T-cell (primary cell): ENCODE measurements around the gene SYT9. TPM values are rescaled to one million over a fixed set of nuclear protein-coding genes. Genes with fewer than 3 reads are reported as not detected.

Source experiments
- ATAC-seq, 4 experiments: fragments of 200-7000 bp in 3 of 4; fragments of 150-1000 bp in 1 of 4; cut with Tn5 transposase; replicated peaks in 1 of 4; 1 replicate in 3 of 4; 2 replicates in 1 of 4; pipeline ENCODE4 v1.10.0; 2021; ENCODE audit warnings: moderate library complexity in 3 of 4, mild to moderate bottlenecking in 2 of 4, moderate number of reproducible peaks in 1 of 4
- CTCF ChIA-PET, 2 donors: fragments of 300-600 bp; sonication (Branson Sonifier 250); formaldehyde crosslinking; loops; one replicate each; lab custom pipeline; 2022; ENCODE audit warnings: antibody characterized with exemption in 2 of 2; lab: Charles Lee
- POLR2A ChIA-PET, 2 donors: fragments of 300-600 bp; sonication (Branson Sonifier 250); formaldehyde crosslinking; loops; one replicate each; lab custom pipeline; 2022; ENCODE audit warnings: antibody characterized with exemption in 2 of 2; lab: Charles Lee
- DNase-seq, 35 experiments: peaks; one replicate each; pipeline versions ENCODE4 v3.0.0 to v3.0.0-alpha.2; 2013 to 2023
- H3K27ac ChIP-seq: one replicate; pipeline ENCODE4 v1.5.1; 2013; ENCODE audit warnings: low read length
- H3K27me3 ChIP-seq, 2 experiments: replicated peaks in 1 of 2; 1 replicate in 1 of 2; 2 replicates in 1 of 2; pipeline versions ENCODE4 v1.6.1 to v1.7.0; 2013; ENCODE audit warnings: low read length in 1 of 2, mixed read lengths in 1 of 2; ENCODE audit not compliant: control insufficient read depth in 2 of 2, insufficient read depth in 2 of 2; ENCODE audit errors: extremely low read depth in 1 of 2
- H3K36me3 ChIP-seq, 2 donors: 1 replicate in 1 of 2; 2 replicates in 1 of 2; pipeline versions ENCODE4 v1.6.1 to v1.7.0; 2013; ENCODE audit warnings: low read length in 1 of 2; ENCODE audit not compliant: control insufficient read depth in 2 of 2, insufficient read depth in 1 of 2; ENCODE audit errors: extremely low read depth in 1 of 2
- H3K4me1 ChIP-seq, 2 experiments: 1 replicate in 1 of 2; 2 replicates in 1 of 2; pipeline versions ENCODE4 v1.6.1 to v1.7.0; 2013; ENCODE audit warnings: low read length in 2 of 2, mixed read lengths in 1 of 2; ENCODE audit not compliant: insufficient read depth in 2 of 2, control insufficient read depth in 1 of 2; ENCODE audit errors: extremely low read depth in 1 of 2
- H3K4me3 ChIP-seq, 2 donors: 1 replicate in 1 of 2; 2 replicates in 1 of 2; pipeline versions ENCODE4 v1.5.1 to v1.7.0; 2013; ENCODE audit warnings: mild to moderate bottlenecking in 2 of 2, low read length in 1 of 2, moderate library complexity in 1 of 2; ENCODE audit not compliant: control insufficient read depth in 1 of 2; ENCODE audit errors: extremely low read depth in 1 of 2
- H3K9me3 ChIP-seq: 2 replicates; pipeline ENCODE4 v1.7.0; 2013
- H3K27ac Mint-ChIP-seq, 2 donors: one replicate each; pipeline ENCODE4 v1.8.0; 2020 to 2021; ENCODE audit warnings: mild to moderate bottlenecking in 2 of 2, mixed read lengths in 2 of 2
- H3K27me3 Mint-ChIP-seq, 2 donors: one replicate each; pipeline ENCODE4 v1.8.0; 2021 to 2022; ENCODE audit warnings: mixed read lengths in 2 of 2
- H3K36me3 Mint-ChIP-seq: one replicate; pipeline ENCODE4 v1.8.0; 2021; ENCODE audit warnings: mixed read lengths
- H3K4me1 Mint-ChIP-seq, 3 donors: one replicate each; pipeline ENCODE4 v1.8.0; 2020 to 2022; ENCODE audit warnings: mixed read lengths in 3 of 3, mild to moderate bottlenecking in 1 of 3
- H3K4me3 Mint-ChIP-seq, 3 donors: one replicate each; pipeline ENCODE4 v1.8.0; 2020 to 2022; ENCODE audit warnings: mild to moderate bottlenecking in 3 of 3, mixed read lengths in 3 of 3, moderate library complexity in 3 of 3
- H3K9me3 Mint-ChIP-seq, 3 donors: one replicate each; pipeline ENCODE4 v1.8.0; 2020 to 2022; ENCODE audit warnings: mixed read lengths in 3 of 3
- WGBS: methylation state at CpG from one replicate; pipeline ENCODE4 v1.1.5; 2013; ENCODE audit warnings: missing lambda C conversion rate; ENCODE audit not compliant: insufficient coverage; 5-methylcytosine and 5-hydroxymethylcytosine counted together
- total RNA-seq, 35 experiments: library from RNA in 6 of 35; stranded (reverse) in 6 of 35; fragments of 120-200 nt in 1 of 35; gene quantifications; one replicate each; pipeline versions ENCODE4 v1.2.1 to v1.2.4 and lab custom pipeline; 2013 to 2026

Gene SYT9
- total RNA-seq, 5 donors from 2014 or later (not counting 1 experiment from before 2014, with no cell fraction given), result not detected

DNA sequence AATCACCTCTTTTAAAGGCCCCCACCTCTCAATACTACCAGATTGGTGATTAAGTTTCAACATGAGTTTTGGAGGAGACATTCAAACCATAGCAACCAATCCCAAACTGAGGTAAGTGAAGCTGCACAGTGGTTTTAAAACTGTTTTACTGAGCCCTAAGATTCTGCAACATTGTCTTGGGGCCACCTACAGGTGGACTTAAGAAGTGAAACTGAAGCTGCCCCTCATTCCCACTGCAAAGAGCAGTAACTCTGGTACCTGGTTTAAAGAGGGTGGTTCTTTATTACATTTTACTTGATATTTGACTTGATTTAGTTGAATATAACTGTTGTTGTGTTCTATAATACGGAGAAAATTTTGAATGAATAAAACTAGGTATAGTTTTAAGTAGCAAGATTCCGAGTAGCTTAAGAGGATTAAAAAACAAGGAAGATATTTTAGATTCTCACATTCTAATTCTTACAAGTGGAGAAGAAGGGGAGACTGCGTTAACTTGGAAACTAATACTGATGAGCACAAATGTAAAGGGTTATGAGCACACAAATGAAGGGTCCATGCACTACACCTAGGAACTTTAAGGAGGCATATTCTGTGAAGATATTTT lies 26.7 kb downstream of the SYT9 start:
- no peaks in the 10 kb centered on the region for H3K36me3 ChIP-seq
- H3K27ac ChIP-seq, result no peak overlapping the region
- Mint-ChIP-seq H3K4me3 (no peak overlapping the region), H3K4me1 (no peaks in the 10 kb centered on the region), H3K27ac (no peak overlapping the region), H3K27me3 (peaks cover 26 to 36% of the 10 kb centered on the region in 2 donors), H3K9me3 (no peaks in the 10 kb centered on the region), H3K36me3 (no peaks in the 10 kb centered on the region)
- CTCF ChIA-PET, result interaction anchor here in 1 of 2 donors (0.8 kb wide), 1 partner anchor 12 kb away, joined by 3 read pairs; no protein-coding TSS in a partner anchor
- H3K9me3 ChIP-seq, result no peaks in the 10 kb centered on the region
- ATAC-seq (no peak), DNase-seq (peak in 1 of 35 experiments; percentile 10)
- no peaks in the 10 kb centered on the region for H3K27me3 ChIP-seq
- WGBS, result no CpG with 5 or more reads among the region's 3 CpGs
- no peak overlapping the region for H3K4me3 ChIP-seq
- no peaks in the 10 kb centered on the region for H3K4me1 ChIP-seq
- POLR2A ChIA-PET, result no interaction called here

DNA sequence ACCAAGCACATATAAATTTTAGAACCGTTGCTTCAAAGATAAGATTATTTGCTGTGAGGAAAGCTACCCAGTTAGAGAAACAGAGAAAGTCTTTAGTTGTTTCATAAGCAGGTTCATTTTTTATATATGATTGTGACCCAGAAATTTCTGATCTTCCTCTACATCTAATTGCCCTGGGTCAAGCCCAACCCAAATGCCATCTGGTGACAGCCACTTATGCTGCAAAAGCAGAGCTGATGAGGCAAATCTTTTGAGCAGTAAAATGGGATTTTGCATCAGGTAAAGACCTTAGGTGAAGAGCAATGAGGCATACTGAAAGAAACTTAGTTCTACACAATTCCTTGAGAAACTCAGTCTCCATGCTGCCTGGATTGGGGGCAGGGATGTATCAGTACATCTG lies 28.0 kb downstream of the SYT9 start:
- Histone ChIP-seq H3K9me3 (no peaks in the 10 kb centered on the region), H3K27ac (no peak overlapping the region), H3K4me3 (no peak overlapping the region), H3K4me1 (no peaks in the 10 kb centered on the region), H3K36me3 (no peaks in the 10 kb centered on the region), H3K27me3 (no peaks in the 10 kb centered on the region)
- Mint-ChIP-seq H3K27ac (no peak overlapping the region), H3K36me3 (no peaks in the 10 kb centered on the region), H3K9me3 (peaks cover 0 to under 1% (median 0%) of the 10 kb centered on the region in 3 donors), H3K27me3 (peaks cover 26 to 38% of the 10 kb centered on the region in 2 donors), H3K4me1 (no peaks in the 10 kb centered on the region), H3K4me3 (no peak overlapping the region)
- ChIA-PET POLR2A (no interaction called here), CTCF (interaction anchor here in 1 of 2 donors (0.6 kb wide), 1 partner anchor 176 kb away, joined by 6 read pairs; no protein-coding TSS in a partner anchor)
- WGBS, result no CpG with 5 or more reads among the region's 1 CpG
- ATAC-seq, result no peak
- no peak for DNase-seq

- ATAC-seq (no peak), DNase-seq (no peak)
- Histone ChIP-seq H3K27me3 (peaks cover 0 to 3% of the 10 kb centered on the region in 2 experiments), H3K9me3 (no peaks in the 10 kb centered on the region), H3K4me3 (no peak overlapping the region), H3K27ac (no peak overlapping the region), H3K4me1 (no peaks in the 10 kb centered on the region), H3K36me3 (no peaks in the 10 kb centered on the region)
- no peak overlapping the region for H3K4me3 Mint-ChIP-seq
- H3K4me1 Mint-ChIP-seq, result no peaks in the 10 kb centered on the region
- H3K27me3 Mint-ChIP-seq, result peaks cover 25 to 29% of the 10 kb centered on the region in 2 donors
- no peaks in the 10 kb centered on the region for H3K36me3 Mint-ChIP-seq
- POLR2A ChIA-PET, result no interaction called here
- no CpG with 5 or more reads among the region's 1 CpG for WGBS
- peaks cover 2 to 9% (median 4%) of the 10 kb centered on the region in 3 donors for H3K9me3 Mint-ChIP-seq
- CTCF ChIA-PET, result no interaction called here
- no peak overlapping the region for H3K27ac Mint-ChIP-seq
Measured at GRCh38 chr11:7281079-7281478, 29.4 kb downstream of the SYT9 start.

GRCh38 chr11:7281809-7282208 lies 30.1 kb downstream of the SYT9 start:
- Mint-ChIP-seq H3K4me3 (no peak overlapping the region), H3K27ac (no peak overlapping the region), H3K9me3 (peaks cover 7 to 14% (median 8%) of the 10 kb centered on the region in 3 donors), H3K4me1 (no peaks in the 10 kb centered on the region), H3K36me3 (no peaks in the 10 kb centered on the region), H3K27me3 (peaks cover 21 to 26% of the 10 kb centered on the region in 2 donors)
- ChIA-PET CTCF (no interaction called here), POLR2A (no interaction called here)
- Histone ChIP-seq H3K4me3 (no peak overlapping the region), H3K4me1 (no peaks in the 10 kb centered on the region), H3K36me3 (no peaks in the 10 kb centered on the region), H3K9me3 (no peaks in the 10 kb centered on the region), H3K27me3 (peaks cover 0 to 3% of the 10 kb centered on the region in 2 experiments), H3K27ac (no peak overlapping the region)
- ATAC-seq (no peak), DNase-seq (no peak)
- WGBS, result no CpG with 5 or more reads among the region's 1 CpG

DNA sequence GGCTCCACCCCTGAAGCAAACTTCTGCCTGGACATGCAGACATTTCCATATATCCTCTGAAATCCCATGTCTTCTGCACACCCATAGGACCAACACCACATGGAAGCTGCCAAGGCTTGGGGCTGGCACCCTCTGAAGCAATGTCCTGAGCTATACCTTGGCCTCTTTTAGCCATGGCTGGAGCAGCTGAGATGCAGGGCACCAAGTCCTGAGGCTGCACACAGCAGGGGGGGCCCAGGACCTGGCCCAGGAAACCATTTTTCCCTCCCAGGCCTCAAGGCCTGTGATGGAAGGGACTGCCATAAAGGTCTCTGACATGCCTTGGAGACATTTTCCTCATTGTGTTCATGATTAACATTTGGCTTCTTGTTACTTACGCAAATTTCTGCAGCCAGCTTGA lies 34.5 kb downstream of the SYT9 start:
- peaks cover 9 to 16% (median 16%) of the 10 kb centered on the region in 3 donors for H3K9me3 Mint-ChIP-seq
- no peak for ATAC-seq
- H3K27me3 Mint-ChIP-seq, result peaks cover 2 to 26% of the 10 kb centered on the region in 2 donors
- ChIA-PET POLR2A (no interaction called here), CTCF (no interaction called here)
- H3K4me3 Mint-ChIP-seq, result no peak overlapping the region
- no peaks in the 10 kb centered on the region for H3K36me3 Mint-ChIP-seq
- H3K4me1 Mint-ChIP-seq, result no peaks in the 10 kb centered on the region
- WGBS, result 90% methylated on average over 1 of the region's 1 CpG
- H3K4me1 ChIP-seq, result no peaks in the 10 kb centered on the region
- no peaks in the 10 kb centered on the region for H3K9me3 ChIP-seq
- H3K4me3 ChIP-seq, result peak overlapping the region in 1 of 2 donors; percentile 38
- DNase-seq, result no peak
- peaks cover 0 to 3% of the 10 kb centered on the region in 2 experiments for H3K27me3 ChIP-seq
- H3K27ac ChIP-seq, result no peak overlapping the region
- no peaks in the 10 kb centered on the region for H3K36me3 ChIP-seq
- H3K27ac Mint-ChIP-seq, result no peak overlapping the region

DNA sequence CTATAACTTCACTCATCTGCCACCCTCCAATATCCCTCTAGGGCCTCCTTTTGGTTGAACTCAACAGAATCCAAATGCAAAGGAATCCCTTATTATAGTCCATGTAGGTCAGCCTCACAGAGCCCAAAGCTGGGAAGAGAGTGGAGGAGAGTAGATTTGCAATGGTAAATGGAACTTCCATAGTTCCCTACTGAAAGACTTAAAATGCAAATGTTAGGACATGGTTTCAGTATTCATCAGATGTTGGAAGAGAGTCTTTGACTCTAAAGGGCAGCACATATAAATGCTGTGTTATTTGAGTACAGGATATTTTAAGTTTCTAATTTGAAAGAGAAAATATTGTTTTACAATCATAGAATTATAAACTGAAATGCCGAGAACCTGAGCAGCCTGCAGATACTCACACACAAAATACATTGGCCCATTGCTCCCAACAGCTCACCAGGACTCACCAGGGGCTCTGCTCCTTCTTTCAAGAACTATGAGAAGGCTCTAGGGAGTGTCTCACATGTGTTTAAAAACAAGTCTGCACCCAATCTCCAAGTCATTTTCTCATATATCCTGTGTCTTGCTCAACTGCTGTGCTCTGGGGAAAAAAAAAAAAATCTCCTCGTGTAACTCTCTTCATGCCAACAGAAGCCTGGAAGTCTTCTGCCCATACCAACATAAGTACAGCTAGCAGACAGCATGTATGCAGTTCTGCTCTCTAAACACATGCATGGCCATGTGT lies 39.6 kb downstream of the SYT9 start:
- no peaks in the 10 kb centered on the region for H3K4me1 ChIP-seq
- H3K4me1 Mint-ChIP-seq, result no peaks in the 10 kb centered on the region
- ChIA-PET CTCF (interaction anchor here in 1 of 2 donors (0.8 kb wide), 1 partner anchor 13 kb away, joined by 3 read pairs; no protein-coding TSS in a partner anchor), POLR2A (no interaction called here)
- no peaks in the 10 kb centered on the region for H3K27me3 ChIP-seq
- no peaks in the 10 kb centered on the region for H3K9me3 ChIP-seq
- peaks cover 6 to 12% (median 7%) of the 10 kb centered on the region in 3 donors for H3K9me3 Mint-ChIP-seq
- ATAC-seq (no peak), DNase-seq (no peak)
- H3K4me3 ChIP-seq, result no peak overlapping the region
- no peak overlapping the region for H3K27ac Mint-ChIP-seq
- no peaks in the 10 kb centered on the region for H3K36me3 ChIP-seq
- no CpG with 5 or more reads among the region's 2 CpGs for WGBS
- H3K36me3 Mint-ChIP-seq, result no peaks in the 10 kb centered on the region
- H3K27ac ChIP-seq, result no peak overlapping the region
- H3K4me3 Mint-ChIP-seq, result no peak overlapping the region
- peaks cover 2 to 27% of the 10 kb centered on the region in 2 donors for H3K27me3 Mint-ChIP-seq
